NCI-H2227 (cell line): ENCODE data around the gene PHKB.
A peak's percentile ranks its signal among the peaks of the same experiment; 100 is the strongest.

Experiments
- DNase-seq: peaks from one replicate; lab custom pipeline; 2025; ENCODE audit not compliant: unreplicated experiment; lab: John Stamatoyannopoulos, UW

PHKB gene

GRCh38 chr16:47617732-47618131 is 156.6 kb downstream of the PHKB start:
- DNase-seq = no peak

DNA sequence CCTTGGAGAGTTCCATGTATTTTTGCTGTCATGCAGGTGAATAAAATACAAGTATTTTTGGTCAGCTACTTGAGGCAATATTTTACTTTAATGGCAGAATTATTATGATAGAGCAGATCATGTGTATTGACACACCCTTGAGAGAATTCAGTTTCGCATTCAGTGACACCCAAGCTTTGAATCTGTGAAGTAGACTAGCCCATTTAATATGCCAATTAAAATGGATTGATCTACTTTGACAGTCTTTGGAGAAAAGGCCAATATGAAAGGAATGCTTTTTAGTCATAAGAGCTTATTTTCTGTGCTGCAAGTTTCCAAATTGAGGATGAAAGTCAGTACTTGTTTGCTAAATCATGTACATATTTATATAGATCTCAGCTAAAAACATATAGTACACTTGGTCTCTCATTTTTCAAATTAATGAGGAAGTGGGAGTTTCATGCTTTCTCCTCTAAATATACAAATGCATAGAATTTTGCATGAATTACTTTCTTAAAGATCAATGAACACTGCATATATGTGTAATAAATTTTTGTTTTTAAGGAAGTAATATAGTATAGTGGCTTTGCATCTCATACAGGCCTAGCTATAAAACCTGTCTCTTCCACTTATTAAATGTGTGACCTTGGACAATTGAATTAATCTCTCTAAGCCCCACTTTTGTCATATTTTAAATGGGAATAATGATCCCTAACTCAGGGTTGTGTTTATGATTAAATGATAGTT is 161.5 kb downstream of the PHKB start:
- DNase-seq = no peak

- no peak for DNase-seq
Observed at GRCh38 chr16:47624563-47624962, 163.4 kb downstream of the PHKB start.

DNA sequence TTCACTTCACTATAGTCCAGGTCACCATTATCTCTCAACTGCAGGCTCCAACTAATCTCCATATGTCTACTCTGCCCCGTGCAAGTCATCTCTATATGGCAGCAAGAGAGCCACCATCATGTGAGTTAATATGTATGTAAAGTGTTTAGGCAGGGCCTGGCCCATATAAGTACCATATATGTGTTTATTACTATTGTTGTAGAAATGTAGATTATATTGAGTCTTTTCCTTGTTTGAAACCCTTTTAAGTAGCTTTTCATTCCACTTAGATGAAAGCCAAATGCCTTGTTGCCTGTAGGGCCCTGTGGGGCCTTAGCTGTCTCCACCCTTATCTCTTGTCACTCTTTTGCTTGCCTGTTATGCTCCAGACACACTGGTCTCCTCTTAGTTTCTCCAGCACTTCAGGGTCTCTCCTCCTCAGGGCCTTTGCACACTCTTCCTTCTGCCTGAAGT is 164.0 kb downstream of the PHKB start:
- no peak for DNase-seq

GRCh38 chr16:47626246-47626645 is 165.1 kb downstream of the PHKB start:
- DNase-seq = no peak

DNA sequence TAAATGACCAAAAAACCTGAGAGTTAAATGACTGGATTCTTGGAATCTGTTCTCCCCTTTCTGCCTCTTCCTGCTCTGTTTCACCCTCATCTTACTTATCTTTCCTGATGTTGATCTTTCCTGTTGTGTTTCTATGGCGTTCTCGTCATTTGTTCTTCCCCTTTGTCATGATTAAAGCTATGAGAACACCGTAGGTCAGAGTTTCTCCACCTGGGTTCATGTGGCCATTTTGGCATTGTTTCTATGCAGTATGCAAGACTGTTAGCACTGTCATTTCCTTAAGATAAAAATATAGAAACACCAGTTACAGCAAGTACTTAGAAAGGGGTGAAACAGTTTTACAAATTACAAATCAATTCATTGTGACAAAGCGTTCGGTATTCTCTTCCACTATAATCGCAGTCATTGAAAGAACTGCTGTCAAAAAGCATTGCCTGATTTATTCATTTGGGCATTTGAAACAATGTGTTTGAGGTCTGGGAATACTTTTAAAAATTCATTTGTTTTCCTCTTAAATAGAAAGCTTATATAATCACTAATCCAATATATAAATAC is 166.0 kb downstream of the PHKB start:
- DNase-seq = no peak

DNA sequence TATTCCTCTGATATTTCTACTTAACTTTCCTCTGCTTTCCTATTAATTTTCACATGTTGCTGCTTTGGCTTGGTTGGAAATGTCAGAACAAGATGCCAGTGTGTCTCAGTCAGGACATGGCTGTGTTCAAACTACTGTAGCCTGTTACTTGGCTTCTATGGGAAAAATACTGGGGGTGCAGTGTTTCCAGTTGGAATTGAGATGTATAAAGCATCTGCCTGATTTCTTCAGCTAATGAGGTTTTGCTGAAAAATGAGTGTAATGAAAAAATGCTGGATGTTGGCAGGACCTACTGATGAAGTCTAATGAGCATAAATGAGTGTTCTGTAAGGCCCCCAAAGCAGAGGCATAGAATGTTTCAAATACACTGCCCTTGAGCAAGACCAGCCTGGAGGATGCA is 166.6 kb downstream of the PHKB start:
- no peak for DNase-seq

DNA sequence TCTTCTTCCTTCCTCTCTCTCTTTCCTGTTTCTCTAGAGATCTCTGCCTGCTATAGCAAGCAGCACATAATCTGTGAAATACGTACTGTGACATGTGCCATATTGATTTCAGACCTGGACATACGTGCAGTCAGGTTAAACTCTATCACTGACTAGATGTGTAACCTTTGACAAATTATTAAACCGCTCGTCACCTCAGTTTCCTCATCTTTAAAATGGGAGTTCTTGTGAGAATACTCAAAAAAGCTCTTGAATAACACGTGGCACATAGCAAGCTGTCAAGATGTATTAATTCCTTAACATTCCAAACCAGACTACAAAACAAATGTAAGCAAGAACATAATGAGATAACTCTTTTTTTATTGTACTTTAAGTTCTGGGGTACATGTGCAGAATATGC is 170.0 kb downstream of the PHKB start:
- DNase-seq = no peak

DNA sequence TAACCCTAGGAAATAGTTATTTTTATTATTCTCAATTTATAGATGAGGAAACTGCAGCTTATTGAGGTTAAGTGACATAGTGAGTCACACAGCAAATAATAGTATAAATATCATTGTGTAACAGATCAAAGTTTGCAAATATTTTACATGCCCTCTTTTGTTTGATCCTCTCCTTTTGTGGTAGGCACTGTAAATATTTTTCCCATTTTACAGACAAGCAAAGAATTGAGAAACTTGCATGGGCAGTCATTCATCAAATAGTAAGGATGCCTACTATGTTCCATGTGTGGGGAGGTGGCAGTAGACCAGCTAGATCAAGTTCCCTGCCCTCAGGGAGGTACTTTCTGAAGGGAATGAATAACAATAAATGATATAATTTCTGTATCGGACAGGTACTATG is 173.0 kb downstream of the PHKB start:
- DNase-seq = no peak

GRCh38 chr16:47634727-47635126 is 173.6 kb downstream of the PHKB start:
- no peak for DNase-seq

GRCh38 chr16:47636501-47637099 is 175.5 kb downstream of the PHKB start:
- no peak for DNase-seq

GRCh38 chr16:47638175-47638574 is 177.0 kb downstream of the PHKB start:
- no peak for DNase-seq

- DNase-seq = no peak
Observed at GRCh38 chr16:47640661-47641060, 179.5 kb downstream of the PHKB start.

- peak; percentile 21 for DNase-seq
Observed at GRCh38 chr16:47643323-47644000, 182.3 kb downstream of the PHKB start.

DNA sequence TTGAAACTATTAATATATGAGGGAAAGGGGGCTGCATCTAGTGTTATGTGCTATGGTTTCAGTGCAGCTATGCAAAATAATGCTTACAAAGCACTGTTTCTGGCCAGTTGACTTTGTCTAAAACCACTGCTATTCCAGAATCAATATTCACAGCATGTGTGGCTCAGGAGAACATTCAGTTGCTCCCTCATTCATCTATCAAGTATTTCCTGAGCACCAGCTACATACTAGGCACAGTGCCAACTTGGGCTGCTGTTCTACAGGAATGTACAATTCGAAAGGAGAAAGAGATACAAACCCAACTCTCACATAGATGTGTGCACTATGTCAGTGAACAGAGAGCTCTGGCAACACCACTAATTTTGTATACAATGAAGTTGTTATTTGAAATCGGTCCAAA is 183.0 kb downstream of the PHKB start:
- DNase-seq = no peak

GRCh38 chr16:47644661-47645060 is 183.5 kb downstream of the PHKB start:
- no peak for DNase-seq

DNA sequence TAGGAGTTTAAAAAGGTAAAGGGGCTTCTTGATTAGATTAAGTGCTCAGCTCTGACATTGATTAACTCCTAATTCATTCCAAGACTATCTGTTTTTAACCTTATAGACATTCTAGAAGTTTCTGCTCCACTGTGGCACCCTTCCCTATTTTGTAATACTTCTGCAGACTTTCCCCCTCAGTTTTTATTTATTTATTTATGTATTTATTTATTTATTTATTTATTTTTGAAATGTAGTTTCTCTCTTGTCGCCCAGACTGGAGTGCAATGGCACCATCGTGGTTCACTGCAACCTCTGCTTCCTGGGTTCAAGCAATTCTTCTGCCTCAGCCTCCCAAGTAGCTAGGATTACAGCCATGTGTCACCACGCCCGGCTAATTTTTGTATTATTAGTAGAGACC is 185.8 kb downstream of the PHKB start:
- DNase-seq = no peak

- DNase-seq = no peak
Observed at GRCh38 chr16:47657032-47657431, 195.9 kb downstream of the PHKB start.

DNA sequence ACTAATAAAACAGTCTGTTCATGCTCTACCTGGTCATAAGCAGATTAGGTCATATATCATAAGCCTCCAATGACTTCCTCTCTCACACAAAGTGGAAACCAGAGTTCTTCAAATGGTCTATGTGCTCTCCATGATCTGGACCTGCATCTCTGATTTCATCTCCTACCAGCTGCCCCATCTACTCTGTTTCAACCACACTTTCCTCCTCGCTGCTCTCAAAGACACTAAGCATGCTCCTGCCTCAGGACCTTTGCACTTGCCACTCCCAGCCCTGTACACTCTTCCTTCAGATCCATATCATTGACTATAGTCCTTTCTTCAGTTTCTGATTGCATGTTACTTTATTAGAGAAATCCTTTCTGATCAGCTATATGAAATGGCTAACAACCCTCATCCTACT is 196.8 kb downstream of the PHKB start:
- DNase-seq = no peak

- DNase-seq = no peak
Observed at GRCh38 chr16:47660540-47660939, 199.4 kb downstream of the PHKB start.

DNA sequence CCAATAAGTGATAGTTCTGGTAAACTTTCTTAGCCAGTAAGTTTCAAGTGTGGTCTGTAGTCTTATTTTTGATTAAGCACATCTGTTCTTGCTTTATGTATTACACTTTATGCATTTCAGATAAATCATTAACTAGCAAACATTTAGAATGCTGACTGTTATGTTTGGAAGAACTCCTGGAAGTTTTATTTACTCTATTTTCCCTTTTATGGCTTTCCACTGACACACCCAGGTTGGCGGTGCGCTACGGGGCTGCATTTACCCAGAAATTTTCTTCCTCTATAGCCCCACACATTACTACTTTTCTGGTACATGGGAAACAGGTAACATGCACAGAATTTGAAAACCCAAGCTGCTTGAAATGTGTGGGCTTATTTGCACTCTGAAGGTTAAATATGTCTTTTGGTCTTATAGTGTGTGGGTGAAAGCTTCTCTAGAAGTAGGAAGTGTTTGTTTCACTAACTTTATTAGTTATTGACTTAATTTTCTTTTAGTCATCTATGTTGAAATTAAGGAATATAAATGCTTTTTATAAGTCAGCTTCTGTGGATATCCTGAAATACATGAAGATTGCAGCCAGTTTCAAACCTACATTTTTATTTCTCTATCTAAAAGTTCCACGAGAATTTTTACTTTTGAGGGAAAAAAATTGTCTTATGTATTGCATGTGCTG is 203.7 kb downstream of the PHKB start:
- DNase-seq = no peak
